Neutrophil (primary cell): ENCODE results near the gene SCN8A.

Experiments
- H3K27ac ChIP-seq: fragments of 200-600 bp; sonication (generic); 2 replicates; pipeline ENCODE4 v1.5.1; 2016; ENCODE audit warnings: mild to moderate bottlenecking, moderate library complexity
- H3K27me3 ChIP-seq: fragments of 200-600 bp; sonication (generic); 2 replicates; pipeline ENCODE4 v1.6.0; 2016; ENCODE audit warnings: mild to moderate bottlenecking
- H3K36me3 ChIP-seq: fragments of 200-600 bp; sonication (generic); 2 replicates; pipeline ENCODE4 v1.5.1; 2017
- H3K4me1 ChIP-seq, 2 experiments: fragments of 200-600 bp in 1 of 2; sonication (generic) in 1 of 2; 1 replicate in 1 of 2; 2 replicates in 1 of 2; pipeline versions ENCODE4 v1.5.1 to v1.6.1; 2013 to 2016; ENCODE audit warnings: low read depth in 1 of 2, low read length in 1 of 2, mild to moderate bottlenecking in 1 of 2, moderate library complexity in 1 of 2; ENCODE audit not compliant: control insufficient read depth in 1 of 2, insufficient read depth in 1 of 2
- H3K4me3 ChIP-seq, 2 experiments: fragments of 200-600 bp in 1 of 2; sonication (generic) in 1 of 2; 1 replicate in 1 of 2; 2 replicates in 1 of 2; pipeline ENCODE4 v1.5.1; 2013 to 2016; ENCODE audit warnings: low read depth in 1 of 2, low read length in 1 of 2, mild to moderate bottlenecking in 1 of 2, moderate library complexity in 1 of 2
- H3K9me3 ChIP-seq: fragments of 200-600 bp; sonication (generic); 2 replicates; pipeline ENCODE4 v1.5.1; 2016
- CTCF ChIP-seq: fragments of 200-600 bp; sonication (generic); IDR thresholded peaks from 2 replicates; pipeline ENCODE4 v1.5.1; 2016; ENCODE audit warnings: antibody characterized with exemption

The SCN8A gene

GRCh38 chr12:51620448-51620847 lies 29.4 kb downstream of the SCN8A start:
- Histone ChIP-seq H3K9me3 (no peaks in the 10 kb centered on the region), H3K36me3 (no peaks in the 10 kb centered on the region), H3K27ac (no peak overlapping the region), H3K4me1 (no peaks in the 10 kb centered on the region), H3K27me3 (peaks cover 8% of the 10 kb centered on the region), H3K4me3 (no peak overlapping the region)
- TF ChIP-seq CTCF: no peak

DNA sequence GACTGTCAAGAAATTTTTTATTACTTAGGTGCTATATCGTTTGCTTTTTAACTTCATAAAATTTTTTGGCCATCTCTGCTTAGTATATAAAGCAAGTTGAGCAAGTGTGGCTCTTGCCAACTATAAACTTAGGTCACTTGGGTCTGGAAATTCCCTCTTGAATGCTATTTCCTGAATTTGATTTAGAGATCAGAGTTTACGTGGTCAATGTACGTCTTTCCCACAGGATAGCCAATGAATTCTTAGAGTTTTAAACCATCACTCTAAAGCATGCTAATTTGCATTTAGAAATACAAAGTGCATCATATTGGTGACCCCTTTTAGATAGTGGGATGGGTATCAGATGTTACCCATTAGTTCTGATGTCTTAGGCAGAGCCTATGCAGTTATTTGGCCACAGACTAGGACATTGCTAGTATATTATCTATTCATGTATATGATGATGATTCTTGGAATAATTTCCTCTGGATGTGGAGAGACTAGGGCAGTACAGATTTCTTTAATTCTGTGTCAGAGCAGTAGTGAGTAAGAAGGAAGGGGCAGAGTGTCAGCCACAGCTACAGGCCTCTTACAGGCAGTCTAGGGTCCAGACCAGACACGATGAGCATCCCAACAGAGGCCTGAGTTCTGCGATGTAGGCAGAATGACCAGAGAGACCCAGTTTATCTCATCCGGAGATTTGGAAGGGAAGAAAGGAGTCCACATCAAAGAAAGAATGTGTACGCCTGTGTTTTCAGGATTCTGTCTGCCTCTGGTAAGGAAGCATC lies 30.3 kb downstream of the SCN8A start:
- peaks cover 16% of the 10 kb centered on the region for H3K27me3 ChIP-seq
- H3K27ac ChIP-seq: no peak overlapping the region
- no peak for TF ChIP-seq CTCF
- H3K4me3 ChIP-seq: no peak overlapping the region
- H3K4me1 ChIP-seq: no peaks in the 10 kb centered on the region
- no peaks in the 10 kb centered on the region for H3K9me3 ChIP-seq
- H3K36me3 ChIP-seq: no peaks in the 10 kb centered on the region

DNA sequence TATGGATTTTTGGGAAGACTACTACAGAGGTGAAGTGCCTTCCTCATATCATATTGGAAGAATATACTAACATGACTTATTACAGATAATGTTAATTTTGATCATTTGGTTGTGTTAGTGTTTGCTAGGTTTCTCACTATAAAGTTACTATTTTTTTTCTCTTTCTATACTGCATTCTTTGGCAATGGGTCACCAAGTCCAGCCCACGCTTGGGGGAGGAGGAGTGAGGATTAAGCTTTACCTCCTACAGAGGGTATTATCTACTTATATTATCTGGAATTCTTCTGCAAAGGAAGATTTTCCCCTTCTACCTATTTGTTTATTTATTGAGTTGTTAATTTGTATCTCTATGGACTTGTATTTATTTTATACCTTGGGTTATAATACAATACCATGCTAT lies 31.5 kb downstream of the SCN8A start:
- no peaks in the 10 kb centered on the region for H3K4me1 ChIP-seq
- H3K4me3 ChIP-seq: no peak overlapping the region
- H3K27me3 ChIP-seq: peaks cover 19% of the 10 kb centered on the region
- H3K27ac ChIP-seq: no peak overlapping the region
- TF ChIP-seq CTCF: no peak
- H3K9me3 ChIP-seq: no peaks in the 10 kb centered on the region
- H3K36me3 ChIP-seq: no peaks in the 10 kb centered on the region

- Histone ChIP-seq H3K36me3 (no peaks in the 10 kb centered on the region), H3K4me1 (no peaks in the 10 kb centered on the region), H3K4me3 (no peak overlapping the region), H3K27me3 (peaks cover 29% of the 10 kb centered on the region), H3K27ac (no peak overlapping the region), H3K9me3 (no peaks in the 10 kb centered on the region)
- no peak for TF ChIP-seq CTCF
Observed at GRCh38 chr12:51625370-51625769, 34.3 kb downstream of the SCN8A start.

- no peak for TF ChIP-seq CTCF
- Histone ChIP-seq H3K36me3 (no peaks in the 10 kb centered on the region), H3K27ac (no peak overlapping the region), H3K9me3 (no peaks in the 10 kb centered on the region), H3K4me1 (no peaks in the 10 kb centered on the region), H3K4me3 (no peak overlapping the region), H3K27me3 (peaks cover 36% of the 10 kb centered on the region)
Observed at GRCh38 chr12:51626115-51626514, 35.1 kb downstream of the SCN8A start.
